Heart left ventricle (tissue), 13 donors: ENCODE data around the gene NELFCD.

Source experiments
- CTCF ChIP-seq, 12 donors: fragments of 200-600 bp; sonication (generic) in 4 of 12; IDR thresholded peaks; one replicate each; pipeline versions ENCODE4 v1.5.0 to v1.8.0; 2018 to 2022; ENCODE audit warnings: antibody characterized with exemption in 12 of 12, mild to moderate bottlenecking in 5 of 12
- POLR2A ChIP-seq, 2 donors: fragments of 450-650 bp; IDR thresholded peaks; one replicate each; pipeline ENCODE4 v1.6.1; 2017; ENCODE audit warnings: antibody characterized with exemption in 2 of 2, mild to moderate bottlenecking in 2 of 2, moderate library complexity in 2 of 2
- donor health status: ischemic (EF 13 %, LVEDD 7.1; RV severe dilation, severe dysfunction).
- donor health status: DM: no; HTN: yes; CAD: no.
- donor health status: DM: no; HTN: no; CAD: no.
- donor health status: ischemic (EF 25% LVEDD 6.9; RV normal size, moderate dysfunction).
- donor health status: ischemic (EF 25% LVEDD 5.7; RV mildly dilated, moderate dysfunction).
- donor health status: ischemic (EF 35%, LVEDD 5.7; RV mildly dilated, moderate dysfunction).
- donor health status: nonischemic (EF 11% LVEDD 7.7; RV severe dilation, severe dysfunction).
- donor health status: DM: yes; HTN: yes; CAD: no.
- donor health status: PGD.
- donor health status: ischemic (EF 29% LVEDD 5.4; RV normal size, mild dysfunction).
- donor health status: nonischemic (EF 23%, LVEDD 6.1; RV moderate dilation, normal function).

DNA sequence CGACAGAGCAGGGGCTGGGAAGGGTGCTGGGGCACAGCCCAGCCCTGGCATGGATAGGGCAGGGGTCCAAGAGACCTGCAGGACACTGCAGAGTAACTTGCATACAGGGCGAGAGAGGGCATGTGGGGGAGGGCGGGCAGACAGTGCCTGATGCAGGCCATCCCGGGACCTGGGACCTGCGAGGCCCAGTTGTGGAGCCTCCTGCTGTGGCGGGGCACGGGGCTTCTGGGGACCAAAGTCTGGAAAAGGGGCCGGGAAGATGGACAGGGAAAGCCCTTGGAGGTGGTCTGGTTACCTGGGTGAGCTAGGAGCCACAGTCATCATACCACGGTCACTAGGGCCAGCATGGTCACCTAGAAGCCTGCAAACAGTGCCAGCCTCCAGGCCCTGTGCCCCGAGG is 37.8 kb downstream of the NELFCD start:
- TF ChIP-seq CTCF (IDR thresholded peaks at IDR 0.05) (no peak), POLR2A (IDR thresholded peaks at IDR 0.05) (no peak)
